ENCODE results near the gene HTR7.

The HTR7 gene

GRCh38 chr10:90732581-90732980 lies 125.3 kb downstream of the HTR7 start:
- no peak for DNase-seq

DNA sequence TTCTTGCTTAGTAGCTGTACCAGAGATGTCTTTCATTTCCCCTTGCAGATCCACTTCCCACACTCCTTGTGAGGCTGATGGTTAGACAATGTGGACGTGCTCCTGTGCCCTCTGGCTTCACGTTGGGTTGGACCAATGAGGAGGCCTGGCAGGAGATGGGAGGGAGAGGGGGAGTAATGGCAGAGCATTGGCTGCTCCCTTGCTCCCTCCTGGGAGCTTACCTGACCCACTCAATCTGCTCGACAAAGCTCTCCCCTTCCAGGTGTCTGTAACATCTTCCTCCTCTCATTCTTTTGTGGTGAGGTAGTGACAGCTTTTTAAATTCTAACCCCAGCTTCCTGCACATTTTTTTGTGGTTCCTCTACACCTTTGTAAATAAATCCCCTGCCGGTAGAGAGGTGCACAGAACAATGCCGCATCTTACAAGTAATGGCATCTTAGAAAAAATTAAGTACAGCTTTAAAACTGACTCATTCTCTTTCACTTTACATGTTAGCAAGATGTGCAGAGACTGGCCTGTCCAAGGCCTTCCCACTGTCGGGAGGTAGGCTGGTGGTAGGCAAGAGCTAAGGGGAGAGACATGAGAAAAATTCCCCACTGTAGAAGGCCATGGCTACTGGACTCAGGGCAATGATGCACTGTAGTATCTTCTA lies 134.3 kb downstream of the HTR7 start:
- no peak for DNase-seq

GRCh38 chr10:90722832-90723231 lies 135.0 kb downstream of the HTR7 start:
- no peak for DNase-seq

- DNase-seq: peak; percentile 37
These were observed 139.7 kb downstream of the HTR7 start for GRCh38 chr10:90718182-90718581.

DNA sequence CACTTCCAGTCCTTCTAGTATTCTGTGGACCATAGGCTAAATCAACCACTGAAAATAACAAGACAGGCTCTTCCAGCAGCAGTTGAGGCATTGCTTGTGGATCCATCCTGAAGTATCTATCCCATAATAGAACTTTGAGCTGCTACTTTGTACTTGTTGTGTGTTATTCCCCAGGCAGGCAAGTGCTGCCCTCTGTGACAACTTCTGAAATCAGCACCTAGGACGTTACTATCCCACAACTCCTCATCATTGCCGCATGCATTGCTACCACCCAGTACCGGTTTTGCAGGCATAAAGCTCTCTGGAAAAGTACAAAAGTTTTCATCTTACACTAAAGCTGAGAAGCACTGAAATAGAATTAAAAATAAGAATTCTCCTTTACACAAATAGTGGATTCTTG lies 145.3 kb downstream of the HTR7 start:
- peak; percentile 2 for DNase-seq

- no peak for DNase-seq
These were observed 148.1 kb downstream of the HTR7 start for GRCh38 chr10:90709727-90710126.

GRCh38 chr10:90707657-90708056 lies 150.2 kb downstream of the HTR7 start:
- DNase-seq: no peak

DNA sequence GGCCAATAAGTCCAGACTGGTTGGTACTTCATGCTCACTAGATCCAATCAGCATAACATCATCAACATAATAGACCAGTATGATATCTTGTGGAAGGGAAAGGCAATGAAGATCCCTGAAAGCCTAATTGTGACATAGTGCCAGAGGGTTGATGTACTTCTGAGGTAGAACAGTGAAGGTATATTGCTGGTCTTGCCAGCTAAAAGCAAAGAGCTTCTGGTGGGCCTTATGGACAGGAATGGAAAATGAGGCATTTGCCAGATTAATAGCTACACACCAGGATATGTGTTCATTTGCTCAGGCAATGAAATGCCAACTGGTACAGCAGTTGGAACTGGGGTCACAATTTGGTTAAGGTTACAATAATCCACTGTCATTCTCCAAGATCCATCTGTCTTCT lies 156.4 kb downstream of the HTR7 start:
- DNase-seq: no peak

- no peak for DNase-seq
These were observed 161.7 kb downstream of the HTR7 start for GRCh38 chr10:90695915-90696676.

All from NCI-H82 (cell line).